HEK293T (cell line): ENCODE results near the gene CNTNAP1.

Experiments
- ARNT ChIP-seq: fragments of 450-650 bp; IDR thresholded peaks from 2 replicates; pipeline ENCODE4 v1.6.1; 2017; ENCODE audit warnings: mild to moderate bottlenecking
- BHLHE40 ChIP-seq: fragments of 450-650 bp; IDR thresholded peaks from 2 replicates; pipeline ENCODE4 v1.6.1; 2016; ENCODE audit warnings: mild to moderate bottlenecking, moderate library complexity, borderline replicate concordance
- ELF4 ChIP-seq: fragments of 450-650 bp; IDR thresholded peaks from 2 replicates; pipeline ENCODE4 v1.6.1; 2017; ENCODE audit warnings: antibody characterized with exemption
- FOXA1 ChIP-seq: fragments of 450-650 bp; IDR thresholded peaks from 2 replicates; pipeline ENCODE4 v1.6.1; 2016; ENCODE audit warnings: mild to moderate bottlenecking
- FOXK2 ChIP-seq: fragments of 450-650 bp; IDR thresholded peaks from 2 replicates; pipeline ENCODE4 v1.6.1; 2016; ENCODE audit warnings: mild to moderate bottlenecking
- FOXM1 ChIP-seq: fragments of 450-650 bp; IDR thresholded peaks from 2 replicates; pipeline ENCODE4 v1.6.1; 2017; ENCODE audit warnings: mild to moderate bottlenecking, borderline replicate concordance
- HDGF ChIP-seq: fragments of 450-650 bp; IDR thresholded peaks from 2 replicates; pipeline ENCODE4 v1.6.1; 2017; ENCODE audit warnings: antibody characterized with exemption, borderline replicate concordance
- L3MBTL2 ChIP-seq: fragments of 450-650 bp; conservative IDR thresholded peaks from 2 replicates; pipeline ENCODE4 v1.6.1; 2016; ENCODE audit warnings: mild to moderate bottlenecking
- NFRKB ChIP-seq: fragments of 450-650 bp; IDR thresholded peaks from 2 replicates; pipeline ENCODE4 v1.6.1; 2016; ENCODE audit warnings: mild to moderate bottlenecking, moderate library complexity
- SP1 ChIP-seq: fragments of 450-650 bp; IDR thresholded peaks from 2 replicates; pipeline ENCODE4 v1.6.1; 2017
- SUZ12 ChIP-seq: fragments of 450-650 bp; IDR thresholded peaks from 2 replicates; pipeline ENCODE4 v1.6.1; 2016; ENCODE audit warnings: mild to moderate bottlenecking
- TARDBP ChIP-seq: fragments of 450-650 bp; IDR thresholded peaks from 2 replicates; pipeline ENCODE4 v1.6.1; 2016
- ZNF384 ChIP-seq: fragments of 450-650 bp; IDR thresholded peaks from 2 replicates; pipeline ENCODE4 v1.6.1; 2016
- TF ChIP-seq, protein P1 (sequence below): fragments of 450-650 bp; IDR thresholded peaks from 2 replicates; pipeline ENCODE4 v1.6.1; 2016

DNA sequence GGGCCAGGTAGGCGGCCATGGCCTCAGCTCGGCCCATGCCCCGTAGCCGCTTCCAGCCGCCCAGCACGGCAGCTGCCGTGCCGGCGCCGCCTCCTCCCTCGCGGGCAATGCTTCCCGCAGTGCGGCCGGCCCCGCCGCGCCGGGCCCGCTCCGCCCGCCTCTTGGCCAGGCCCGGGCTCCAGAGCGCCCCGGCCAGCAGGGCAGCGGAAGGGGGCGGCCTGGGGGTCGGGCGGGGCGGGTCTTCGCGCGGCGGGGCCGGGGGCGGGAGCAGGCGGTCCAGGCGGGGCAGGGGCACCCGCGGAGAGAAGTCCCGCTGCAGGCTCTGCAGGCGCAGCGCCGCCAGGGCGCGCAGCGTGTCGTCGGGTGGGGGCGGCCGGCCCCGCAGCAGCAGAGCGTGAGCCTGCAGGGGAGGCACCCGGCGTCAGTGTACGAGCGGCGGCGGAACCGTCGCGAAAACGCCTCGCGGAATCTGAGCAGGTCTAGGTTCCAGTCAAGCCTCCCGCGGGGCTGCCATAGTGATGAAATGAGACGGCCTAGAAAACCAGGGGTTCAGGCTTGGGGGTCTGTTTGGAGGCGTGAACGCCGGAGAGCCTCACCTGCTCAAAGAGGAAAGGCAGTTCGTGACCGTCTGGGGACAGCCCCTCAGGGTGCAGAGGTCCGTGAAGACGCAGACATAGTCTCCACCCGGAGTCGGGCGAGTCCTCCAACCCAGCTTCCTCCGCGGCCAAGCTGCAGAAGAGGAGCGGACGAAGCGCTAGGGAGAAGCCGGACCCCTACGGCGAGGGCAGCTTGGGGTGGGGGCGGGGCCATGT lies 12.1 kb upstream of the CNTNAP1 start:
- TF ChIP-seq ARNT: no peak
- no peak for TF ChIP-seq FOXA1
- TF ChIP-seq TARDBP: no peak
- no peak for TF ChIP-seq FOXK2
- no peak for TF ChIP-seq ZNF384
- no peak for TF ChIP-seq ELF4
- no peak for TF ChIP-seq SP1
- no peak for TF ChIP-seq FOXM1
- TF ChIP-seq, protein P1, sequence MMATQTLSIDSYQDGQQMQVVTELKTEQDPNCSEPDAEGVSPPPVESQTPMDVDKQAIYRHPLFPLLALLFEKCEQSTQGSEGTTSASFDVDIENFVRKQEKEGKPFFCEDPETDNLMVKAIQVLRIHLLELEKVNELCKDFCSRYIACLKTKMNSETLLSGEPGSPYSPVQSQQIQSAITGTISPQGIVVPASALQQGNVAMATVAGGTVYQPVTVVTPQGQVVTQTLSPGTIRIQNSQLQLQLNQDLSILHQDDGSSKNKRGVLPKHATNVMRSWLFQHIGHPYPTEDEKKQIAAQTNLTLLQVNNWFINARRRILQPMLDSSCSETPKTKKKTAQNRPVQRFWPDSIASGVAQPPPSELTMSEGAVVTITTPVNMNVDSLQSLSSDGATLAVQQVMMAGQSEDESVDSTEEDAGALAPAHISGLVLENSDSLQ: no peak
- no peak for TF ChIP-seq NFRKB
- TF ChIP-seq SUZ12: no peak
- no peak for TF ChIP-seq HDGF
- no peak for TF ChIP-seq BHLHE40
- TF ChIP-seq L3MBTL2: no peak
